ENCODE results near the gene CCL4. TPM values are rescaled to one million over a fixed set of nuclear protein-coding genes. Genes with fewer than 3 reads are reported as not detected.
"Not testable (repeated sequence)": the region's sequence is repeated elsewhere in the genome, so short reads cannot be mapped to it uniquely, and the experiment has no call there.

Gene CCL4
- polyA plus RNA-seq, 1 donor (not counting 4 experiments of a cell fraction or from before 2014, with no cell fraction given): not detected

GRCh38 chr17:36115649-36115977, 12.0 kb downstream of the CCL4 start:
- H3K79me2 ChIP-seq (ENCODE audit: control insufficient read depth, insufficient read depth, low read length); DNase-seq (ENCODE audit: low read depth, low spot score); H3K9me1 ChIP-seq (ENCODE audit: control insufficient read depth, extremely low read depth, insufficient read depth, low read length); H4K20me1 ChIP-seq (ENCODE audit: control insufficient read depth, extremely low read depth, insufficient read depth, low read length); H3K9me3 ChIP-seq (ENCODE audit: control insufficient read depth, low read depth, low read length); H3K4me1 ChIP-seq (ENCODE audit: control insufficient read depth, extremely low read depth, insufficient read depth, low read length); dilution Hi-C loops (cut with MboI; ENCODE audit: extremely low pct_ligation_motif_present, low sequenced_read_pairs); H2AFZ ChIP-seq (ENCODE audit: control insufficient read depth, low read length); H3K27ac ChIP-seq (ENCODE audit: control insufficient read depth, insufficient read depth, low read length); H3K4me3 ChIP-seq (ENCODE audit: control insufficient read depth in 2 of 3, extremely low read depth in 1 of 3, insufficient read depth in 2 of 3, low read depth in 1 of 3, low read length in 3 of 3); FAIRE-seq; H3K9ac ChIP-seq (ENCODE audit: control insufficient read depth, extremely low read depth, insufficient read depth, low read length); H3K4me2 ChIP-seq (ENCODE audit: control insufficient read depth, extremely low read depth, insufficient read depth, low read depth, low read length); H3K36me3 ChIP-seq (ENCODE audit: control insufficient read depth in 2 of 2, extremely low read depth in 1 of 2, insufficient read depth in 2 of 2, low read length in 2 of 2); H3K27me3 ChIP-seq (ENCODE audit: control insufficient read depth, extremely low read depth, insufficient read depth, low read length): not testable (repeated sequence)

GRCh38 chr17:36117505-36118382, 14.1 kb downstream of the CCL4 start:
- dilution Hi-C loops (cut with MboI; ENCODE audit: extremely low pct_ligation_motif_present, low sequenced_read_pairs): no loop called here
- FAIRE-seq: no peak
- H3K4me2 ChIP-seq (ENCODE audit: control insufficient read depth, extremely low read depth, insufficient read depth, low read depth, low read length): no peak overlapping the region

More at GRCh38 chr17:36117505-36118382, 14.1 kb downstream of the CCL4 start:
- Histone ChIP-seq H3K4me3 (ENCODE audit: control insufficient read depth in 2 of 3, extremely low read depth in 1 of 3, insufficient read depth in 2 of 3, low read depth in 1 of 3, low read length in 3 of 3) (no peak overlapping the region), H3K27ac (ENCODE audit: control insufficient read depth, insufficient read depth, low read length) (no peak overlapping the region), H3K9me3 (ENCODE audit: control insufficient read depth, low read depth, low read length) (no peaks in the 10 kb centered on the region), H3K4me1 (ENCODE audit: control insufficient read depth, extremely low read depth, insufficient read depth, low read length) (no peaks in the 10 kb centered on the region), H4K20me1 (ENCODE audit: control insufficient read depth, extremely low read depth, insufficient read depth, low read length) (no peaks in the 10 kb centered on the region), H3K79me2 (ENCODE audit: control insufficient read depth, insufficient read depth, low read length) (no peaks in the 10 kb centered on the region), H3K9me1 (ENCODE audit: control insufficient read depth, extremely low read depth, insufficient read depth, low read length) (no peaks in the 10 kb centered on the region), H3K27me3 (ENCODE audit: control insufficient read depth, extremely low read depth, insufficient read depth, low read length) (no peaks in the 10 kb centered on the region), H3K9ac (ENCODE audit: control insufficient read depth, extremely low read depth, insufficient read depth, low read length) (no peak overlapping the region), H2AFZ (ENCODE audit: control insufficient read depth, low read length) (no peak overlapping the region), H3K36me3 (ENCODE audit: control insufficient read depth in 2 of 2, extremely low read depth in 1 of 2, insufficient read depth in 2 of 2, low read length in 2 of 2) (no peaks in the 10 kb centered on the region)
- DNase-seq (ENCODE audit: low read depth, low spot score): no peak
- TF ChIP-seq CTCF (optimal IDR thresholded peaks at IDR 0.05 in 1 of 3, IDR thresholded peaks at IDR 0.05 in 1 of 3, conservative IDR thresholded peaks at IDR 0.05 in 1 of 3; ENCODE audit: extremely low read depth in 1 of 3, insufficient read depth in 2 of 3, low read length in 3 of 3): no peak
- TF ChIP-seq EZH2 (IDR thresholded peaks at IDR 0.05; ENCODE audit: low read length): no peak
